ENCODE results near the gene SORCS3. TPM values are rescaled to one million over a fixed set of nuclear protein-coding genes. Genes with fewer than 3 reads are reported as not detected.

Gene SORCS3
- total RNA-seq, 1 experiment from 2014 or later, result 0.94 TPM

DNA sequence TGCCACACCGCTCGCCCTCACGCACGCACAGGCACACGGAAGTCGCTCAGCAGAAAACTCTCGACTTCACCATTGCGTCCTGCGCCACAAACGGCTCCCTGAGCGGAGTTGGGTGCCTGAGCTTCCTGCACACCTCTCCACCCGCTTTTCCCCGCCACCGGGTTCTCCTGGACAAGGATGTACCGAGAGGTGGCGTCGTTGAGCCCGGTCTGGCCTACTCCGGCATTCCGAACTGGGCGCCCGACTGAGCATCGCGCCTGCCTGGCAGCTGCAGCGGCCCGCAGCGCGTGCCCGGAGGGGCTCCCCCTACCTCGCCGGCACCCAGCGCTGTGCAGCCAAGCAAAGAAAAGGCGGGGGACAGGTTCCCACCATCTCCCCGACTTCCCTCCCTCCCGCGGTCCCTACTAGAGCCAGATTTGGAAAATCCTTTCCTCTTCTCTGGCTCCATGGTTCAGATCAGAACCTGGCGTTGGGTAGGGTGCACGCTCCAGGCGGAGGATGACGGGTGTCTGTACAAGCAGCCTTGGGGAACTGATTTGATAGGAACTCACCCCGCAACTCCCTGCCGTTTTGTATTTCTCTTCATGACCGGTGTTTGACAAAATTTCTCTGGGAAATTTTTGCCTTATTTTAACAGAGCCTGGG lies 1.7 kb downstream of the SORCS3 start (continued):
- TF ChIP-seq ZBTB21 (CRISPR knock-in tag; IDR thresholded peaks at IDR 0.05; ENCODE audit: borderline replicate concordance) (no peak; the same call in 1 of the 2 replicates), SMAD4 (CRISPR knock-in tag; IDR thresholded peaks at IDR 0.05) (no peak), TEAD4 (CRISPR knock-in tag; IDR thresholded peaks at IDR 0.05) (no peak), ELF4 (CRISPR knock-in tag; IDR thresholded peaks at IDR 0.05; ENCODE audit: low read depth) (no peak), TP53 (CRISPR knock-in tag; IDR thresholded peaks at IDR 0.05) (0 out of 2 replicates have a peak, but pooled peaks have one; percentile 53), FOXK1 (CRISPR knock-in tag; IDR thresholded peaks at IDR 0.05) (peak; percentile 72), NR3C1 (CRISPR knock-in tag; conservative IDR thresholded peaks at IDR 0.05; ENCODE audit: low read depth) (no peak), ZNF416 (CRISPR knock-in tag; IDR thresholded peaks at IDR 0.05) (no peak), ATF1 (CRISPR knock-in tag; IDR thresholded peaks at IDR 0.05) (no peak), ZNF396 (CRISPR knock-in tag; IDR thresholded peaks at IDR 0.05; ENCODE audit: borderline replicate concordance) (no peak), GABPB1 (CRISPR knock-in tag; IDR thresholded peaks at IDR 0.05) (no peak), ZNF423 (CRISPR knock-in tag; IDR thresholded peaks at IDR 0.05) (peak; percentile 86), IRF2 (CRISPR knock-in tag; IDR thresholded peaks at IDR 0.05; ENCODE audit: borderline replicate concordance, low read depth) (no peak), GRHL2 (CRISPR knock-in tag; IDR thresholded peaks at IDR 0.05; ENCODE audit: insufficient replicate concordance, severe bottlenecking) (no peak), KAT7 (CRISPR knock-in tag; IDR thresholded peaks at IDR 0.05; ENCODE audit: borderline replicate concordance) (0 out of 2 replicates have a peak, but pooled peaks have one; percentile 48), TCF7 (CRISPR knock-in tag; IDR thresholded peaks at IDR 0.05; ENCODE audit: low read depth) (no peak)
- TF ChIP-seq, protein P1, sequence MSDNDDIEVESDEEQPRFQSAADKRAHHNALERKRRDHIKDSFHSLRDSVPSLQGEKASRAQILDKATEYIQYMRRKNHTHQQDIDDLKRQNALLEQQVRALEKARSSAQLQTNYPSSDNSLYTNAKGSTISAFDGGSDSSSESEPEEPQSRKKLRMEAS (CRISPR knock-in tag; IDR thresholded peaks at IDR 0.05), result peak; percentile 98
- TF ChIP-seq, protein P2, sequence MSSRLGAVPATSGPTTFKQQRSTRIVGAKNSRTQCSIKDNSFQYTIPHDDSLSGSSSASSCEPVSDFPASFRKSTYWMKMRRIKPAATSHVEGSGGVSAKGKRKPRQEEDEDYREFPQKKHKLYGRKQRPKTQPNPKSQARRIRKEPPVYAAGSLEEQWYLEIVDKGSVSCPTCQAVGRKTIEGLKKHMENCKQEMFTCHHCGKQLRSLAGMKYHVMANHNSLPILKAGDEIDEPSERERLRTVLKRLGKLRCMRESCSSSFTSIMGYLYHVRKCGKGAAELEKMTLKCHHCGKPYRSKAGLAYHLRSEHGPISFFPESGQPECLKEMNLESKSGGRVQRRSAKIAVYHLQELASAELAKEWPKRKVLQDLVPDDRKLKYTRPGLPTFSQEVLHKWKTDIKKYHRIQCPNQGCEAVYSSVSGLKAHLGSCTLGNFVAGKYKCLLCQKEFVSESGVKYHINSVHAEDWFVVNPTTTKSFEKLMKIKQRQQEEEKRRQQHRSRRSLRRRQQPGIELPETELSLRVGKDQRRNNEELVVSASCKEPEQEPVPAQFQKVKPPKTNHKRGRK (CRISPR knock-in tag; IDR thresholded peaks at IDR 0.05; ENCODE audit: borderline replicate concordance), result no peak
- TF ChIP-seq, protein P3, sequence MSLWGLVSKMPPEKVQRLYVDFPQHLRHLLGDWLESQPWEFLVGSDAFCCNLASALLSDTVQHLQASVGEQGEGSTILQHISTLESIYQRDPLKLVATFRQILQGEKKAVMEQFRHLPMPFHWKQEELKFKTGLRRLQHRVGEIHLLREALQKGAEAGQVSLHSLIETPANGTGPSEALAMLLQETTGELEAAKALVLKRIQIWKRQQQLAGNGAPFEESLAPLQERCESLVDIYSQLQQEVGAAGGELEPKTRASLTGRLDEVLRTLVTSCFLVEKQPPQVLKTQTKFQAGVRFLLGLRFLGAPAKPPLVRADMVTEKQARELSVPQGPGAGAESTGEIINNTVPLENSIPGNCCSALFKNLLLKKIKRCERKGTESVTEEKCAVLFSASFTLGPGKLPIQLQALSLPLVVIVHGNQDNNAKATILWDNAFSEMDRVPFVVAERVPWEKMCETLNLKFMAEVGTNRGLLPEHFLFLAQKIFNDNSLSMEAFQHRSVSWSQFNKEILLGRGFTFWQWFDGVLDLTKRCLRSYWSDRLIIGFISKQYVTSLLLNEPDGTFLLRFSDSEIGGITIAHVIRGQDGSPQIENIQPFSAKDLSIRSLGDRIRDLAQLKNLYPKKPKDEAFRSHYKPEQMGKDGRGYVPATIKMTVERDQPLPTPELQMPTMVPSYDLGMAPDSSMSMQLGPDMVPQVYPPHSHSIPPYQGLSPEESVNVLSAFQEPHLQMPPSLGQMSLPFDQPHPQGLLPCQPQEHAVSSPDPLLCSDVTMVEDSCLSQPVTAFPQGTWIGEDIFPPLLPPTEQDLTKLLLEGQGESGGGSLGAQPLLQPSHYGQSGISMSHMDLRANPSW (CRISPR knock-in tag; conservative IDR thresholded peaks at IDR 0.05; ENCODE audit: low read depth), result no peak; the same call in 1 of the 2 replicates
- TF ChIP-seq, protein P4, sequence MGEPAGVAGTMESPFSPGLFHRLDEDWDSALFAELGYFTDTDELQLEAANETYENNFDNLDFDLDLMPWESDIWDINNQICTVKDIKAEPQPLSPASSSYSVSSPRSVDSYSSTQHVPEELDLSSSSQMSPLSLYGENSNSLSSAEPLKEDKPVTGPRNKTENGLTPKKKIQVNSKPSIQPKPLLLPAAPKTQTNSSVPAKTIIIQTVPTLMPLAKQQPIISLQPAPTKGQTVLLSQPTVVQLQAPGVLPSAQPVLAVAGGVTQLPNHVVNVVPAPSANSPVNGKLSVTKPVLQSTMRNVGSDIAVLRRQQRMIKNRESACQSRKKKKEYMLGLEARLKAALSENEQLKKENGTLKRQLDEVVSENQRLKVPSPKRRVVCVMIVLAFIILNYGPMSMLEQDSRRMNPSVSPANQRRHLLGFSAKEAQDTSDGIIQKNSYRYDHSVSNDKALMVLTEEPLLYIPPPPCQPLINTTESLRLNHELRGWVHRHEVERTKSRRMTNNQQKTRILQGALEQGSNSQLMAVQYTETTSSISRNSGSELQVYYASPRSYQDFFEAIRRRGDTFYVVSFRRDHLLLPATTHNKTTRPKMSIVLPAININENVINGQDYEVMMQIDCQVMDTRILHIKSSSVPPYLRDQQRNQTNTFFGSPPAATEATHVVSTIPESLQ (CRISPR knock-in tag; IDR thresholded peaks at IDR 0.05), result 0 out of 2 replicates have a peak, but pooled peaks have one; percentile 73
- TF ChIP-seq, protein P5, sequence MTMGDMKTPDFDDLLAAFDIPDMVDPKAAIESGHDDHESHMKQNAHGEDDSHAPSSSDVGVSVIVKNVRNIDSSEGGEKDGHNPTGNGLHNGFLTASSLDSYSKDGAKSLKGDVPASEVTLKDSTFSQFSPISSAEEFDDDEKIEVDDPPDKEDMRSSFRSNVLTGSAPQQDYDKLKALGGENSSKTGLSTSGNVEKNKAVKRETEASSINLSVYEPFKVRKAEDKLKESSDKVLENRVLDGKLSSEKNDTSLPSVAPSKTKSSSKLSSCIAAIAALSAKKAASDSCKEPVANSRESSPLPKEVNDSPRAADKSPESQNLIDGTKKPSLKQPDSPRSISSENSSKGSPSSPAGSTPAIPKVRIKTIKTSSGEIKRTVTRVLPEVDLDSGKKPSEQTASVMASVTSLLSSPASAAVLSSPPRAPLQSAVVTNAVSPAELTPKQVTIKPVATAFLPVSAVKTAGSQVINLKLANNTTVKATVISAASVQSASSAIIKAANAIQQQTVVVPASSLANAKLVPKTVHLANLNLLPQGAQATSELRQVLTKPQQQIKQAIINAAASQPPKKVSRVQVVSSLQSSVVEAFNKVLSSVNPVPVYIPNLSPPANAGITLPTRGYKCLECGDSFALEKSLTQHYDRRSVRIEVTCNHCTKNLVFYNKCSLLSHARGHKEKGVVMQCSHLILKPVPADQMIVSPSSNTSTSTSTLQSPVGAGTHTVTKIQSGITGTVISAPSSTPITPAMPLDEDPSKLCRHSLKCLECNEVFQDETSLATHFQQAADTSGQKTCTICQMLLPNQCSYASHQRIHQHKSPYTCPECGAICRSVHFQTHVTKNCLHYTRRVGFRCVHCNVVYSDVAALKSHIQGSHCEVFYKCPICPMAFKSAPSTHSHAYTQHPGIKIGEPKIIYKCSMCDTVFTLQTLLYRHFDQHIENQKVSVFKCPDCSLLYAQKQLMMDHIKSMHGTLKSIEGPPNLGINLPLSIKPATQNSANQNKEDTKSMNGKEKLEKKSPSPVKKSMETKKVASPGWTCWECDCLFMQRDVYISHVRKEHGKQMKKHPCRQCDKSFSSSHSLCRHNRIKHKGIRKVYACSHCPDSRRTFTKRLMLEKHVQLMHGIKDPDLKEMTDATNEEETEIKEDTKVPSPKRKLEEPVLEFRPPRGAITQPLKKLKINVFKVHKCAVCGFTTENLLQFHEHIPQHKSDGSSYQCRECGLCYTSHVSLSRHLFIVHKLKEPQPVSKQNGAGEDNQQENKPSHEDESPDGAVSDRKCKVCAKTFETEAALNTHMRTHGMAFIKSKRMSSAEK (CRISPR knock-in tag; IDR thresholded peaks at IDR 0.05; ENCODE audit: borderline replicate concordance), result no peak
- TF ChIP-seq, protein P6, sequence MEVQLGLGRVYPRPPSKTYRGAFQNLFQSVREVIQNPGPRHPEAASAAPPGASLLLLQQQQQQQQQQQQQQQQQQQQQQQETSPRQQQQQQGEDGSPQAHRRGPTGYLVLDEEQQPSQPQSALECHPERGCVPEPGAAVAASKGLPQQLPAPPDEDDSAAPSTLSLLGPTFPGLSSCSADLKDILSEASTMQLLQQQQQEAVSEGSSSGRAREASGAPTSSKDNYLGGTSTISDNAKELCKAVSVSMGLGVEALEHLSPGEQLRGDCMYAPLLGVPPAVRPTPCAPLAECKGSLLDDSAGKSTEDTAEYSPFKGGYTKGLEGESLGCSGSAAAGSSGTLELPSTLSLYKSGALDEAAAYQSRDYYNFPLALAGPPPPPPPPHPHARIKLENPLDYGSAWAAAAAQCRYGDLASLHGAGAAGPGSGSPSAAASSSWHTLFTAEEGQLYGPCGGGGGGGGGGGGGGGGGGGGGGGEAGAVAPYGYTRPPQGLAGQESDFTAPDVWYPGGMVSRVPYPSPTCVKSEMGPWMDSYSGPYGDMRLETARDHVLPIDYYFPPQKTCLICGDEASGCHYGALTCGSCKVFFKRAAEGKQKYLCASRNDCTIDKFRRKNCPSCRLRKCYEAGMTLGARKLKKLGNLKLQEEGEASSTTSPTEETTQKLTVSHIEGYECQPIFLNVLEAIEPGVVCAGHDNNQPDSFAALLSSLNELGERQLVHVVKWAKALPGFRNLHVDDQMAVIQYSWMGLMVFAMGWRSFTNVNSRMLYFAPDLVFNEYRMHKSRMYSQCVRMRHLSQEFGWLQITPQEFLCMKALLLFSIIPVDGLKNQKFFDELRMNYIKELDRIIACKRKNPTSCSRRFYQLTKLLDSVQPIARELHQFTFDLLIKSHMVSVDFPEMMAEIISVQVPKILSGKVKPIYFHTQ (CRISPR knock-in tag; IDR thresholded peaks at IDR 0.05), result no peak
- TF ChIP-seq, protein P7, sequence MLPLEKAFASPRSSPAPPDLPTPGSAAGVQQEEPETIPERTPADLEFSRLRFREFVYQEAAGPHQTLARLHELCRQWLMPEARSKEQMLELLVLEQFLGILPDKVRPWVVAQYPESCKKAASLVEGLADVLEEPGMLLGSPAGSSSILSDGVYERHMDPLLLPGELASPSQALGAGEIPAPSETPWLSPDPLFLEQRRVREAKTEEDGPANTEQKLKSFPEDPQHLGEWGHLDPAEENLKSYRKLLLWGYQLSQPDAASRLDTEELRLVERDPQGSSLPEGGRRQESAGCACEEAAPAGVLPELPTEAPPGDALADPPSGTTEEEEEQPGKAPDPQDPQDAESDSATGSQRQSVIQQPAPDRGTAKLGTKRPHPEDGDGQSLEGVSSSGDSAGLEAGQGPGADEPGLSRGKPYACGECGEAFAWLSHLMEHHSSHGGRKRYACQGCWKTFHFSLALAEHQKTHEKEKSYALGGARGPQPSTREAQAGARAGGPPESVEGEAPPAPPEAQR (CRISPR knock-in tag; IDR thresholded peaks at IDR 0.05), result no peak

Data from WTC11 (cell line).